ENCODE results near the gene PTOV1. TPM values are rescaled to one million over a fixed set of nuclear protein-coding genes. Genes with fewer than 3 reads are reported as not detected.

PTOV1 gene
- polyA plus RNA-seq, 1 experiment: 67.6 TPM

DNA sequence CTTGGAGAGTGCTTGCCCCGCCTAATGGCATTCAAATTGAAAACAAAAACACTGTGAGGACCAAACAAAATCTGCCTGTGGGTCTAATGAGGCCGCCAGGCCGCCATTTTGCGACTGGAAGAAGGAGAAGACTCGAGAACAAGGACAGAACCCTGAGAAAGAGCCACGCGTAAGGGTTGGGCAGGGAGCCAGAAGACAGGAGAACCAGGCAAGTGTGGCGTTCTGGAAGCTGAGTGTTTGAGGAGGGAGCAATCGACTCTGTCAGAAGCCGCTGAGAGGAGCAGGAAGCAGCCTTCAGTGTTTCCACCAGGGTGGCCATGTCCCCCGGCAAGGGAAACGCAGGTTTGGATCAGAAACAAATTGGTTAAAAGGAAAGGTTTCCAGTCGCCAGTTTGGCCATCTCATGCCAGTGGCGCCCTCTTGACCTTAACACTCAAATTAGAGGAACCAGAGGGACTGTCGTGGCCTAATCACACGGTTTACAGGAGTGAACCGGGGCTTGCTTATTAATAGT lies 10.2 kb upstream of the PTOV1 start:
- no peak for DNase-seq (ENCODE audit: low read depth)
- Histone ChIP-seq H3K27me3 (ENCODE audit: control insufficient read depth, insufficient read depth, low read length) (no peaks in the 10 kb centered on the region), H3K4me3 (ENCODE audit: low read depth, low read length) (no peak overlapping the region), H3K36me3 (ENCODE audit: control insufficient read depth, insufficient read depth, low read length) (peaks cover 21% of the 10 kb centered on the region)
- POLR2A ChIA-PET: no interaction called here
- no peak for TF ChIP-seq CTCF (IDR thresholded peaks at IDR 0.05; ENCODE audit: insufficient read depth, low read depth, low read length)
- CTCF ChIA-PET: no interaction called here

DNA sequence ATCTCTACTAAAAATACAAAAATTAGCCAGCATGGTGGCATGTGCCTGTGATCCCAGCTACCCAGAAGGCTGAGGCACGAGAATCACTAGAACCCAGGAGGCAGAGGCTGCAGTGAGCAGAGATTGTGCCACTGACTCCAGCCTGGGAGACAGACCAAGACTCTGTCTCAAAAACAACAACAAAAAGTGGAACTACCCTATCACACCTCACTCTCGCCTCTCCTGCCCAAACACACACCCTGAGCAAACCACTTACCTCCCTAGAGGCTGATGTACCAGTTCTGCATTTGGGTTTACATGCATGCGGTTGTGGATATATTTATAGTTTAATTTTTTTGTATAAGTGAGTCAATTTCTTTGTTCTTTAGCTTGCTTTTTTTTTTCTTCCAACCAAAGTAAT lies 7.7 kb upstream of the PTOV1 start:
- H3K36me3 ChIP-seq (ENCODE audit: control insufficient read depth, insufficient read depth, low read length): peaks cover 7% of the 10 kb centered on the region
- ChIA-PET POLR2A (interaction anchor here (0.7 kb wide), 1 partner anchor 158 kb away, joined by 5 read pairs; no protein-coding TSS in a partner anchor), CTCF (no interaction called here)
- TF ChIP-seq CTCF (IDR thresholded peaks at IDR 0.05; ENCODE audit: insufficient read depth, low read depth, low read length): no peak
- H3K27me3 ChIP-seq (ENCODE audit: control insufficient read depth, insufficient read depth, low read length): no peaks in the 10 kb centered on the region
- DNase-seq (ENCODE audit: low read depth): no peak
- no peak overlapping the region for H3K4me3 ChIP-seq (ENCODE audit: low read depth, low read length)

GRCh38 chr19:49844138-49845095 lies 6.5 kb upstream of the PTOV1 start:
- ChIA-PET POLR2A (interaction anchor here (0.7 kb wide), 1 partner anchor 157 kb away, joined by 5 read pairs; no protein-coding TSS in a partner anchor), CTCF (no interaction called here)
- Histone ChIP-seq H3K36me3 (ENCODE audit: control insufficient read depth, insufficient read depth, low read length) (peaks cover 4% of the 10 kb centered on the region; the same call in 1 of the 2 replicates), H3K4me3 (ENCODE audit: low read depth, low read length) (no peak overlapping the region), H3K27me3 (ENCODE audit: control insufficient read depth, insufficient read depth, low read length) (no peaks in the 10 kb centered on the region)
- TF ChIP-seq CTCF (IDR thresholded peaks at IDR 0.05; ENCODE audit: insufficient read depth, low read depth, low read length): no peak
- DNase-seq (ENCODE audit: low read depth): no peak

DNA sequence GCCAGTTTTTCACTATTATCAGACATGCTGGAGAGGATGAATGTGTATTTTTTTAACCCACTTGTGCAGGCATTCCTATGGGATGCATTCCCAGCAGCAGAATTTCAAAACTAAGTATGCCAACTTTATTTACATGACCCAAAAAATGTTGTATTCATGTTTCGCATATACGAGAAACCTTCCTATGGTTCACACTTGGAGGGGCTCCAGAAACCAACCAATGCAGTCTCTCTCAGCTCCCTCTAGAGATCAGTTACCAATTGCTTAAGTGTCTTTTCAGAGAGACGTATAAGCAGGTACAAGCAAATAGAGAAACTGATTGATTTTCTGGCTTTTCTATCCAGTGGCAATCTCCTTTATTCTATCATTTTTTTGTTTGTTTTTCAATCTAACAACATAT lies 5.5 kb upstream of the PTOV1 start:
- POLR2A ChIA-PET: no interaction called here

More for the DNA sequence above, 5.5 kb upstream of the PTOV1 start:
- H3K27me3 ChIP-seq (ENCODE audit: control insufficient read depth, insufficient read depth, low read length): no peaks in the 10 kb centered on the region
- TF ChIP-seq CTCF (IDR thresholded peaks at IDR 0.05; ENCODE audit: insufficient read depth, low read depth, low read length): 0 out of 2 replicates have a peak, but pooled peaks have one; percentile 3
- no peak overlapping the region for H3K4me3 ChIP-seq (ENCODE audit: low read depth, low read length)
- H3K36me3 ChIP-seq (ENCODE audit: control insufficient read depth, insufficient read depth, low read length): 0 out of 2 replicates have a peak, but pooled peaks cover 4% of the 10 kb centered on the region
- CTCF ChIA-PET: no interaction called here
- no peak for DNase-seq (ENCODE audit: low read depth)
